Measurements from ENCODE around the gene ZNF335. TPM values are rescaled to one million over a fixed set of nuclear protein-coding genes. Genes with fewer than 3 reads are reported as not detected.

ZNF335 gene
- total and polyA plus RNA-seq, 11 donors: 5.6 to 14.9 (median 7.5) TPM

- intact Hi-C loops (cut with DNase I): no loop called here
- no peaks in the 10 kb centered on the region for H3K27me3 ChIP-seq
- H3K36me3 ChIP-seq: no peaks in the 10 kb centered on the region
- ATAC-seq (no peak), DNase-seq (no peak)
- TF ChIP-seq CTCF (IDR thresholded peaks at IDR 0.05) (no peak), POLR2A (IDR thresholded peaks at IDR 0.05) (no peak)
- no peak overlapping the region for H3K4me3 ChIP-seq
- WGBS, 4 donors: 85 to 88% (median 86%) methylated on average over 13 to 14 of the region's 14 CpGs
- H3K27ac ChIP-seq: no peak overlapping the region
- no peaks in the 10 kb centered on the region for H3K9me3 ChIP-seq
- peaks cover 2 to 35% (median 21%) of the 10 kb centered on the region in 12 donors for H3K4me1 ChIP-seq
These were observed 44.7 kb downstream of the ZNF335 start for GRCh38 chr20:45927071-45927878.

GRCh38 chr20:45926731-45927070 is 45.3 kb downstream of the ZNF335 start:
- Histone ChIP-seq H3K36me3 (no peaks in the 10 kb centered on the region), H3K27ac (no peak overlapping the region), H3K4me1 (peaks cover 3 to 41% (median 26%) of the 10 kb centered on the region in 12 donors), H3K4me3 (no peak overlapping the region), H3K9me3 (no peaks in the 10 kb centered on the region), H3K27me3 (no peaks in the 10 kb centered on the region)
- no peak for TF ChIP-seq POLR2A (IDR thresholded peaks at IDR 0.05)
- no peak for TF ChIP-seq CTCF (IDR thresholded peaks at IDR 0.05)
- intact Hi-C loops (cut with DNase I): no loop called here
- no peak for ATAC-seq
- DNase-seq: no peak
- WGBS, 4 donors: 71 to 92% (median 81%) methylated on average over 2 of the region's 2 CpGs

- ATAC-seq (no peak), DNase-seq (no peak)
- intact Hi-C loops (cut with DNase I): no loop called here
- peak overlapping the region in 2 of 12 donors; percentile 71 to 92 for H3K27ac ChIP-seq
- WGBS, 4 donors: 68 to 79% (median 72%) methylated on average over 8 to 9 of the region's 9 CpGs
- no peaks in the 10 kb centered on the region for H3K27me3 ChIP-seq
- H3K4me1 ChIP-seq: peaks cover 3 to 48% (median 30%) of the 10 kb centered on the region in 12 donors
- H3K4me3 ChIP-seq: no peak overlapping the region
- H3K36me3 ChIP-seq: no peaks in the 10 kb centered on the region
- H3K9me3 ChIP-seq: no peaks in the 10 kb centered on the region
- no peak for TF ChIP-seq POLR2A (IDR thresholded peaks at IDR 0.05)
- TF ChIP-seq CTCF (IDR thresholded peaks at IDR 0.05): no peak
These were observed 46.0 kb downstream of the ZNF335 start for GRCh38 chr20:45925821-45926506.
